ENCODE data around the gene DYNC1I2.
A peak's percentile ranks its signal among the peaks of the same experiment; 100 is the strongest.
"Not testable (repeated sequence)": the region's sequence is repeated elsewhere in the genome, so short reads cannot be mapped to it uniquely, and the experiment has no call there.

Gene DYNC1I2

DNA sequence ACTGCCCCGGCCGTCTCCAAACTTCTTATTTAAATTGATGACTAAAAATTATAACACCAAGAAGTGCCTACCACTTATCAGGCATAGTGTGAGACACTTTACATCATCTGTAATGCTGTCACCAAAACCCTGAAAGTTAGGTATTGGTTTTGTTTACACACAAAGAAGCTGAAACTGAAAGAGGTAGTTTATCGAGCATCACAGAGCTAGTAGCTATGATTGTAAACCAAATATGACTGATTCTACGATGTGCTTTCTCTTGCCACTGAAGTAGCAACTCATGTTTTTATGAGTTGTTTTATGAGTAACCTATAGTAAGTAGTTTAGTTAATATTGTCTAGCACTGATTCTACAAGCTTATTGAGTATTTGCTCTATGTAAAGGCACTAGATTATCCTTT lies 31.5 kb downstream of the DYNC1I2 start:
- no peak for DNase-seq

DNA sequence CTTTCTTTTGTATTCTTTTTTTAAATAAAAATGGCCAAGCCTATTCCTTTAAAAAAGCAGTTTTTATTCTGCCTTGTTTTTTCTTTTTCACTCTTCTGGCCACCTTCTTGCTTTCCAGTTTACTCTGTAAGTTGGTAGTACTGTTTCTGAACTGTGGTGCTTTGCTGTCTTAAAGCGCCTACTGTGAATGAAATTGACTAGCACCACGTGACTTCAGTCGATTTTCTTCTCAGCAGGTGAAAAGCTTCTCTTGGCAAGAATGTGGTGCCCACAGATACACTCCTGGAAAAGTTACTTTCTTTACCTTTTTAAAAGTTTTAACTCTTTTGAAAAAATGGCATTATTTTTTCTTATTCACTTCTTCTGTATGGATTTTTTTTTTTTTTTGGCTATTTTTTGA lies 32.4 kb downstream of the DYNC1I2 start:
- no peak for DNase-seq

DNA sequence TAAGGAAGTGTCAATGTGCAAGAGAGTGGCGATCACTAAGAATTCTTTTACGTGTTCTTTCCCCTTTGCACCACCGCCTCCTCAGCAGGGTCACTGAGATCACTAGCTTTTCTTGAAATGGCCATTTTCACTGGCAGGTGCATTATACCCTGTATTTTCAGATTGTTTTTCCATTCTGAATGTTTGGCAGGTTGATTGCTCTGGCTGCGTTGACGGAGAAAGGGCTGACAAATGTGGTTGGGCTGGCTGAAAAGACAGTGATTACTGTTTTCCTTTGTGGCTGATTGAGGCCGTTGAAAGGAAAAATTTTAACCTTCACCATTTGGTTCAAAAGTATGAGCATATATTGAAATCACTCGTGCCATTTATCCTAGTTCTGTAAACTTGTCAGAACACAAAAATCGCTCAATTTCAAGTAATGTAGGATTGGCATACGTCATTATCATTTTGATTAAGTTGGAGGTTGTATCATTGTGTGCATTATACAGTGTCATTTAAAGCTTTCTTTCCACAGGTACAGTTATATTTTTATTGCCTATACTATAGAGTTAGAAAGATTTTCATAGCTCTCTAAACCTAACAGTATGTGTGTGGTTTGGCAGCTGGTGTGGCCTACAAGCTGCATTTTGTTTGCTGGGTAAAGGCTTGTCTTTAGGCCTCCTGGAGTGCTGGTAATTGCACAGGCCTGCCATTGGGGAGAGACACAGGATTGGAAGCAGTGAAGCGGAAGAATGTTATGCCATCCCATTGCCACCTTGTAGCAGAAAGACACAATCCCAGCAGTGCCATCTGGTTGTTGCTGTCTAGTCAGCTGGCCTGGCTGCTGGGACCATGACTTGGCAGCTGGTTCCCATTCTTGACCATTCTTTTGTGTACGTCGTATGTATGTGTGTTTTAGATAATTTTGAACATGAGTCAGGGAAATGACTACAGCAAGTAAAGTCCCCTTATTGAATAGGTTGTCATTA lies 36.7 kb downstream of the DYNC1I2 start:
- peak; percentile 94 for DNase-seq

DNA sequence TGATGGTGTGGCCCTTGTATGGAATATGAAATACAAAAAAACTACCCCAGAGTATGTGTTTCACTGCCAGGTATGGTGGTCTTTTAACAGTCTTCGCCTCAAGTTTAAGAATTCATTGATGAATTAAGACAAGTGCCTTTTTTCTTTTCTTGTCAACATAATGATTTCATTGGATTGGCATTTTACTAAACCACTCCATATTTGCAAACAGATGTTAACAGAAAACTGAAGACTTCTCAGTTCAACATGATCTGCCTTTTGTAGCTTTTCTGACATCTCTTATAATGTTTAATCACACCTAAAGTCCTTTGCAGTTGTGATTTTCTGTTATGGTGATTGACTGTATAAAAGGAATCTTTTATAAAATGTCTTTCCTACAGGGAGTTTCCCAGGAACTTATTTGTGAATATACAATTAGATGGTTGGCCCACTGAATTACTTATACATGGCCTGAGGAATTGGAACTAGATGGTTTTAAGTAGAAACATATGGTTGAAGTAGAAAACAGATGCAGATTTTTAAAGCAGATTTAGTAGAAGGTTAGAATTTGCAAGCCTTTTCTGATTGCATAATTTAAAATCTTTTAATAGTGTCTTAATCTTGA lies 39.7 kb downstream of the DYNC1I2 start:
- no peak for DNase-seq

GRCh38 chr2:171728989-171729951 lies 42.0 kb downstream of the DYNC1I2 start:
- no peak for DNase-seq

DNA sequence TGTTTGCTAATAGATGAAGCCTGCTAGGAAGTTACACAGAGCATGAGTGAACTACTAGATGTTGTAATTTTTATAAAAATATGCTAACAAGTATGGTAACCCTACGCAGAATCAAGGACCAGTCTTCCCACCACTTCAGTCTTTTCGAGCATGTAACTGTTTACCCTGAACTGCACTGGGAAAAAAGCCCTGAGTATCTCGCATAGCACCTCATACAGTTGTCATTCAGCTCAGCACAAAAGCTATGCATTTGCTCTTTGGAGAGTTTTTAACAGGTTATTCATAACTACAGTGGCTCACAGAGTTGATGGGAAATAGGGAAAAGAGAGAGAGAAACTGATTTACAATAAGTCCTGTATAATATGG lies 42.7 kb downstream of the DYNC1I2 start:
- DNase-seq: no peak

DNA sequence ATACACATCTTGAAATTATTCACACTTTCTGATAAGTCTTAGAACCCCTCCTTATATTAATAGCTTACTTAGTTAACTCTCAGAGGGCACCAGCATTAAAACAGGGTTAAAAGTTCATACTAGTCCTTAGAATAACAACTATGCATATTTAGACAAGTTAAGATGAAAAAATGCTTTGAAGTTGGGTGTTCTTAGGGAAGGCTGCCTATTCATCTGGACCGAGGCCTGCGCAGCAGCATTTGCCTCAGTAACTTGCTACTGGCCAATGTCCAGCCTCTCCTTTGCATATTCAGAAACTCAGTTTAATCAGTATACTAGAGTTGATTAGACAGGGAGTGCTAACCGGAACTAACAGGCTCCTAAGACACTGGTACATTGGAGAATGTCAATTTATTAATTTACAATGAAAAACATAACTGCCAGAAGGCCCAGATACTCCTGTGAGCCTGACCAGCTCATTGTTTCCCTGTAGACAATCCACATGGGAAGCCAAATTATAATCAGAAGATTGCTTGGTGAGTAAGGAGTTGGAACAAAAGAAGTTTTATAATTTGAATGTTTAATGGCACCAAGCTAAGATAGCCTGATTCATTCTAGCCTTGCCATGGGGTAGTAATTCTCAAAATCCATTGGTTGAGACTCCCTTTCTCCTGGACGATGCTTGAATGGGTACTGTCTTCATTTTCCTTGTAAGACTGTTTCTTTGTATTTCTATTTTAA lies 48.9 kb downstream of the DYNC1I2 start:
- DNase-seq: no peak

DNA sequence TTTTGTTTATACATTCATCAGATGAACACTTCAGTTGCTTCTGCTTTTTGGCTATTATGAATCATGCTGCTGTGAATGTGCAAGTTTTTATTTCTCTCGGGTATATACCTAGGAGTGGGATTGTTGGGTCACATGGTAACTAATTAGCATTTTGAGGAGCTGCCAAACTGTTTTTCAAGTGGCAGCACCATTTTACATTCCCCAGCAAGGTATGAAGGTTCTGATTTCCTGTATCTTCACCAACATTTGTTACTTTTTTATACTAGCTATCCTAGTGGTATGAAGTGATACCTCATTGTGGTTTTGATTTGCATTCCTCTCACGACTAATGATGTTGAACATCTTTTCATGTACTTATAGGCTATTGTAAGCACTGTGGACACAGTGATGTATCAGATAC lies 53.9 kb downstream of the DYNC1I2 start:
- DNase-seq: no peak

DNA sequence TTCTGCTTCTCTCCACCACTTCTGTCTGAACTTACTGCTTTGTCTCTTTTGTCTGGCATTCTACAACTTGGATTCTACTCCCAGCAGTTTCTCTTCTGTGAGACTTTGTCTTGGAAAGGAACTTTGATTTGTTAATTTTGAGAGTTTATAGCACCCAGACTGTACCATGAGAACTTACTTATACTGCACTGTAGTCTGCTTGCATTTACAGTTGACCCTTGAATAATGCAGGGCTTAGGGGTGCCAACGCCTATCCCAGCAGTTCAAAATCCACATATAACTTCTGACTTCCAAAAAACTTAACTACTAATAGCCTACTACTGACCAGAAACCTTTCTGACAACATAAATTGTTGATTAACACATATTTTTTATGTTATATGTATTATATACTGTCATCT lies 55.5 kb downstream of the DYNC1I2 start:
- DNase-seq: no peak

DNA sequence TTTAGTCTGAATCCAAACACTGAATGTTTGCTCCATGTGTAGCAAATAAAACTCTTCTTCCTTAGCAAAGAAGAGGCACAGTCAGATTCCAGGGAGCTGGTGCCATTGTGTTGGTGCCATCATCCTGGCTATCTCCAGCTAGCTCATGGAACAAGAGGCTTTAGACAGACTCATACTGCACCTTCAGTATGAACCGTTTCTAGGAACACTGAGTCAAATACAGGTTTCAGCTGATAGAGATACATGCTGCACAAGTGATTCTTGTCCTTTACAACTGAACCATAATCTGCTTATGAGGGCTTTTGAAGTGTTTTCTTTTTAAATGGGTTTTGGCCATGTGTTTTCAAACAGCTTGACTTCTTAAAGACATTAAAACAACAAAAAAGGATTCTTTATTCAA lies 57.9 kb downstream of the DYNC1I2 start:
- no peak for DNase-seq

DNA sequence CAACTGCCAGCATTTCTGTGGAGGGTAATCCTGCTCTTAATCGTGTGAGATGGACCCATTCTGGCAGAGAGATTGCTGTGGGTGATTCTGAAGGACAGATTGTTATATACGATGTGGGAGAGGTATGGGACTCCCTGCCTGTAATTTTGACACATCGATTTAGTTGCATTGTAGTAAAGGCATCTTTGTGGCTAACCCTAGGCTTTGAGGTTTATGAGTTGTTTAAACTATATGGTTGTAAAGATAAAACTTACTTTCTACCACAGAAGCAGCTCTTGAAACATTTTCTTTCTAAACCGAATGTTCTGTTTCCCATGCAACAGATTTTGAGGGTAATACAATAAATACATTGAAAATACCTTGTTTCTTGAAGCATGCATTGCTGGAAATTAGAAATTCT lies 58.5 kb downstream of the DYNC1I2 start:
- no peak for DNase-seq

DNA sequence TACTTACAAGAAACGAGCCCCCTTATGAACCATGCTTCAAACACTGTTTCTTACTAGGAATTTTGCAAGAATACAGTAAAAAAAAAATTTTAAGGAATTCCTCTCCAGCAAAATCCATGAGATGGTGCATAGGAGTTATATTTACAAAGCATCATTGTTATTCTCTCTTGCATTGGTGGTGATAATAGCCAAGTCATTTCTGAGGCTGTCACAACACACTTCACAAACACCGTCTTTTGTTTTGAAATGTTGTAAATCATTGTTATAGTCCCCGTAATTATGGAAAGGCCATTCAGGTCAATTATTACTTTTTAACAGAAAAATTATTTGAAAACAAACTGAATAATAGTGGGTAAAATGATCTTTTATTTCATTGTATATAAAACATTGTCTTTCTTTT lies 60.1 kb downstream of the DYNC1I2 start:
- DNase-seq: no peak

DNA sequence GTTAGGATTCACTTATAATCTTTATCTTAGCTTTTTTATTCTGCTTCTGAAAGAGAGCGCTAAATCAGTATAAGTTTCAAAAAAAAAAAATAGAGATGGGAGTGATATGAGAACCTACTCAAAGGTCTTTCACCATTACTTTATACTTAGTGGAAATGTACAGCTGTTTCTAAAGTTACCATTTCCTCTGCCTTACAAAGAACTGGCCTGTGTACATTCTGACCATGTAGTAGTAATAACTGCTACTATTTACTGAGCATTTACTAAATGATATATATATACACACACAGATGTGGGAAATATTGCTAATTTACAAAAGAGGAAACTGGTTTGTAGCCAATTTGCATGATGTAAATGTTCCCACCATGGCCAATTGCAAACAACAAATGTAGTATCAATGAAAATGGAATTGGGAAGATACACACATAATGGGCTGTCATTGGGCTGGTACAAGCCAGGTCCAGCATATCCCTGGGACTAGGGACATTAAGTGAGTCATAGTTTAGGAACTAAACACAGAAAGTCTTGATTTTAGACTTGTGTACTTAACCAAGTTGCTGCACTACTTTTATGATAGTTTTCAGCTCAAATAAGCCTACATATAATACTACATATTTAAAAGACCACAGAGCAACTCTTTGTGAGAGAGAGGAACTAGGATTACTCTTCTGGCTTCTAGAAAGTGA lies 67.1 kb downstream of the DYNC1I2 start:
- no peak for DNase-seq

DNA sequence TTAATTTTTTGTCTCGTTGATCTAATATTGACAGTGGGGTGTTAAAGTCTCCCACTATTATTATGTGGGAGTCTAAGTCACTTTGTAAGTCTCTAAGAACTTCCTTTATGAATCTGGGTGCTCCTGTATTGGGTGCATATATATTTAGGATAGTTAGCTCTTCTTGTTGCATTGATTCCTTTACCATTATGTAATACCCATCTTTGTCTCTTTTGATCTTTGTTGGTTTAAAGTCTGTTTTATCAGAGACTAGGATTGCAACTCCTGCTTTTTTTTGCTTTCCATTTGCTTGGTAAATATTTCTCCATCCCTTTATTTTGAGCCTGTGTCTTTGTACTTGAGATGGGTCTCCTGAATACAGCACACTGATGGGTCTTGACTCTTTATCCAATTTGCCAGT lies 71.5 kb downstream of the DYNC1I2 start:
- not testable (repeated sequence) for DNase-seq

DNA sequence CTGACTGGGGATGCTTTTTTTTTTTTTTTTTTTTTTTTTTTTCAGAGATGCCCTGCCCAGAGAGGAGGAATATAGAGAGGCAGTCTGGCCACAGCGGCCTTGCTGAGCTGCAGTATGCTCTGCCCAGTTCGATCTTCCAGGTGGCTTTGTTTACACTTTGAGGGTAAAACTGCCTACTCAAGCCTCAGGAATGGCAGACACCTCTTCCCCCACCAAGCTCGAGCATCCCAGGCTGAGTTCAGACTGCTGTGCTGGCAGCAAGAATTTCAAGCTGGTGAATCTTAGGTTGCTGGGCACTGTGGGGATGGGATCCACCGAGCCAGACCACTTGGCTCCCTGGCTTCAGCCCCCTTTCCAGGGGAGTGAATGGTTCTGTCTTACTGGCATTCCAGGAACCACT lies 73.9 kb downstream of the DYNC1I2 start:
- DNase-seq: not testable (repeated sequence)

DNA sequence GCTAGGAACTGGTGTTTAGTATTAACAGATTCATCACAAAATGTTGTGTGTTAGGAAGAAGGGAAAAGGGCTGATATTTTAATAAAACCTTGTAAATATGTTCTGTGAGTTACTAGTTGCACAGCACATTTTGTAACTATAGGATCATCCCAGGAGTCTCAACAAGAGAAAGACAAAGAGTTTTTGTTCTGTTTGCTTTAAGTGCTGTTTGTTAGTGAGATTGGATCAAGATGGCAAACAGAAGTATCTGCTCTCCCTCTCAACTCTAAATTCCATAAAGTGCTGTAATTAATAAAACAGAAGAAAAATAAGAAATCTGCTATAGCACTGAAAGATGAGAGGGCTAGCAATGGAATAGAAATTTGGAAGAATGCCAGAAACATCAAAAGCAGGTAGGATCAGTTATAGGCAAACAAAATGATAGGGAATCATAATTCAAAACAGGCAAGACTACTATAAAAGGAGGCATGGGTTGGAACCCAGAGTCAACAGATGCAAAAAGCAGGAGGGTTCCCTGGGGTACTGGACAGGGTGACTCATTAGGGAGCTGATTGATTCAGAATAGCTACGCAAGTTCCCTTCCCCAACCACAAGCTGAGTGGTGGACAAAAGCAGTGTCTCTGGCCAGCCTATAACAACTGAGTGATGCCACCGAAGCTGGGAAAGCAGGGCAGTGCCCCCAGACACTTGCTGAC lies 75.8 kb downstream of the DYNC1I2 start:
- DNase-seq: no peak

DNA sequence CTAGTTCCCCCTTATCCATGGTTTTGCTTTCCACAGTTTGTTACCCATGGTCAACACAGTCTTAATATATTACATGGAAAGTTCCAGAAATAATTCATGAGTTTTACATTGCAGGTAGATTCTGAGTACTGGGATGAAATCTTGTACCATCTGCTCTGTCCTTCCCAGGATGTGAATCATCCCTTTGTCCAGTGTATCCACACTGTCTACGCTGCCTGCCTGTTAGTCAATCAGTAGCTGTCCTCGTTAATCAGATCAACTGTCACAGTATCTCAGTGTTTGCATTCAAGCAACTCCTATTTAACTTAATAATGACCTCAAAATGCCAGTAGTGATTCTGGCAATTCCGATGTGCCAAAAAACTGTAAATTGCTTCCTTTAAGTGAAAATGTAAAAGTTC lies 76.3 kb downstream of the DYNC1I2 start:
- DNase-seq: no peak

- no peak for DNase-seq
Observed at GRCh38 chr2:171771463-171771862, 84.2 kb downstream of the DYNC1I2 start.

DNA sequence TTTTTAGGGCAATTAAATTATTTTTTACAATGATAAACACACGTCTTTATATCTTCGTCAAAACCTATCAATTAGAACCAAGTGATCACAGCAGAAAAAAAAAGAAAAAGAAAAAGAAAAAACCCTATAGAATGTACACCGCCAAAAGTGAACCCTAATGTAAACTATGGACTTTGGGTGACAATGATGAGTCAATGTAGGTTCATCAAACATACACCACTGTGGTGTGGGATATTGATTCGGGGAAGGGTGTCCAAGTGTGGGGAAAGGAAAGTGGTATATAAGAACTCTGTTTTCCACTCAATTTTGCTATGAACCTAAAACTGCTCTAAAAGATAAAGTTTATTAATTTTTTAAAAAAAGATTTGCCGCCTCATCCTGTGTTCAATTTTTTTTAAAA lies 85.1 kb downstream of the DYNC1I2 start:
- no peak for DNase-seq

DNA sequence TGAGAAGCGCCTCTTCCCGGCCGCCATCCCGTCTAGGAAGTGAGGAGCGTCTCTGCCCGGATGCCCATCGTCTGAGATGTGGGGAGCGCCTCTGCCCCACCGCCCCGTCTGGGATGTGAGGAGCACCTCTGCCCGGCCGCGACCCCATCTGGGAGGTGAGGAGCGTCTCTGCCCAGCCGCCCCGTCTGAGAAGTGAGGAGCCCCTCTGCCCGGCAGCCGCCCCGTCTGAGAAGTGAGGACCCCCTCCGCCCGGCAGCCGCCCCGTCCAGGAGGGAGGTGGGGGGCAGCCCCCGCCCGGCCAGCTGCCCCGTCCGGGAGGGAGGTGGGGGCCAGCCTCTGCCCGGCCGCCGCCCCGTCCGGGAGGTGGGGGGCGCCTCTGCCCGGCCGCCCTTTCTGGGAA lies 87.3 kb downstream of the DYNC1I2 start:
- DNase-seq: not testable (repeated sequence)

GRCh38 chr2:171778515-171778914 lies 91.2 kb downstream of the DYNC1I2 start:
- no peak for DNase-seq

All from NCI-H345 (cell line).